Measurements from ENCODE around the gene MST1R. TPM values are rescaled to one million over a fixed set of nuclear protein-coding genes. Genes with fewer than 3 reads are reported as not detected.

MST1R gene
- total and polyA plus RNA-seq, 9 of the 15 experiments (the other 6 are each of a cell fraction or from before 2014, with no cell fraction given): 1.3 to 10.0 (median 3.8) TPM

- H2AFZ ChIP-seq (ENCODE audit: low read depth, low read length): no peak overlapping the region
- in situ Hi-C loops (cut with MboI): no loop called here
- FAIRE-seq: no peak
- ChIA-PET CTCF (ENCODE audit: low intra/inter-chr PET ratio) (no interaction called here), POLR2A (interaction anchor here (1.1 kb wide), 1 partner anchor 51 kb away, joined by 4 read pairs; the partner anchor contains the start of gene MON1A)
- no peak overlapping the region for H3K27ac ChIP-seq (ENCODE audit: extremely low read depth, low read depth, low read length)
- H3K36me3 ChIP-seq (ENCODE audit: control insufficient read depth, insufficient read depth, low read length): no peaks in the 10 kb centered on the region
- H3K27me3 ChIP-seq (ENCODE audit: control insufficient read depth in 2 of 2, insufficient read depth in 2 of 2, low read length in 2 of 2): peaks cover 0 to 7% of the 10 kb centered on the region in 2 experiments; a peak in 2 of 5 replicates
- no peak for TF ChIP-seq MEF2A (IDR thresholded peaks at IDR 0.05; ENCODE audit: control insufficient read depth, low read depth, low read length)
- TF ChIP-seq ZNF282 (CRISPR knock-in tag; IDR thresholded peaks at IDR 0.05): no peak
- TF ChIP-seq, protein P1, sequence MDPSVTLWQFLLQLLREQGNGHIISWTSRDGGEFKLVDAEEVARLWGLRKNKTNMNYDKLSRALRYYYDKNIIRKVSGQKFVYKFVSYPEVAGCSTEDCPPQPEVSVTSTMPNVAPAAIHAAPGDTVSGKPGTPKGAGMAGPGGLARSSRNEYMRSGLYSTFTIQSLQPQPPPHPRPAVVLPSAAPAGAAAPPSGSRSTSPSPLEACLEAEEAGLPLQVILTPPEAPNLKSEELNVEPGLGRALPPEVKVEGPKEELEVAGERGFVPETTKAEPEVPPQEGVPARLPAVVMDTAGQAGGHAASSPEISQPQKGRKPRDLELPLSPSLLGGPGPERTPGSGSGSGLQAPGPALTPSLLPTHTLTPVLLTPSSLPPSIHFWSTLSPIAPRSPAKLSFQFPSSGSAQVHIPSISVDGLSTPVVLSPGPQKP (CRISPR knock-in tag; IDR thresholded peaks at IDR 0.05): no peak
- TF ChIP-seq, protein P2, sequence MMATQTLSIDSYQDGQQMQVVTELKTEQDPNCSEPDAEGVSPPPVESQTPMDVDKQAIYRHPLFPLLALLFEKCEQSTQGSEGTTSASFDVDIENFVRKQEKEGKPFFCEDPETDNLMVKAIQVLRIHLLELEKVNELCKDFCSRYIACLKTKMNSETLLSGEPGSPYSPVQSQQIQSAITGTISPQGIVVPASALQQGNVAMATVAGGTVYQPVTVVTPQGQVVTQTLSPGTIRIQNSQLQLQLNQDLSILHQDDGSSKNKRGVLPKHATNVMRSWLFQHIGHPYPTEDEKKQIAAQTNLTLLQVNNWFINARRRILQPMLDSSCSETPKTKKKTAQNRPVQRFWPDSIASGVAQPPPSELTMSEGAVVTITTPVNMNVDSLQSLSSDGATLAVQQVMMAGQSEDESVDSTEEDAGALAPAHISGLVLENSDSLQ (IDR thresholded peaks at IDR 0.05): no peak
- no peak for TF ChIP-seq CCNT2 (IDR thresholded peaks at IDR 0.05; ENCODE audit: borderline replicate concordance, extremely low read depth, insufficient read length, low read depth, low read length)
- no peak for TF ChIP-seq KLF1 (tag; IDR thresholded peaks at IDR 0.05)
- TF ChIP-seq BRF1 (IDR thresholded peaks at IDR 0.05; ENCODE audit: borderline replicate concordance, extremely low read depth, insufficient read length): no peak
- no peak for TF ChIP-seq ZFPM2 (CRISPR knock-in tag; IDR thresholded peaks at IDR 0.05)
- no peak for TF ChIP-seq FOXP4 (CRISPR knock-in tag; IDR thresholded peaks at IDR 0.05; ENCODE audit: borderline replicate concordance)
- TF ChIP-seq SMARCB1 (IDR thresholded peaks at IDR 0.05; ENCODE audit: insufficient read length, low read depth): no peak
- no peak for TF ChIP-seq SPI1 (IDR thresholded peaks at IDR 0.05; ENCODE audit: borderline replicate concordance, low read depth, low read length)
- TF ChIP-seq RBM15 (IDR thresholded peaks at IDR 0.05; ENCODE audit: insufficient read depth, low read length): no peak
- no peak for TF ChIP-seq GTF3C2 (IDR thresholded peaks at IDR 0.05; ENCODE audit: borderline replicate concordance, extremely low read depth, insufficient read length)
- no peak for TF ChIP-seq KLF16 (IDR thresholded peaks at IDR 0.05)
- no peak for TF ChIP-seq RNF2 (IDR thresholded peaks at IDR 0.05)
- H3K4me3 ChIP-seq: no peak overlapping the region
- intact Hi-C loops (cut with micrococcal nuclease): no loop called here
- no peaks in the 10 kb centered on the region for H3K9me1 ChIP-seq (ENCODE audit: control insufficient read depth, insufficient read depth, low read length)
- H3K4me2 ChIP-seq (ENCODE audit: insufficient read depth, low read length): no peak overlapping the region
- no peak for ATAC-seq
- BruUV-seq (replicated peaks): no TSS peak
- peaks cover 11 to 14% of the 10 kb centered on the region in 2 experiments; a peak in 4 of 5 replicates for H3K4me1 ChIP-seq (replicated peaks in 1 of 2; ENCODE audit: control insufficient read depth in 2 of 2, insufficient read depth in 2 of 2, low read length in 2 of 2)
- H3K9me3 ChIP-seq (replicated peaks; ENCODE audit: control insufficient read depth, insufficient read depth, low read depth, low read length): no peaks in the 10 kb centered on the region
- DNase-seq (ENCODE audit: extremely low read depth in 1 of 4, low spot score in 3 of 4): no peak
- H3K79me2 ChIP-seq (ENCODE audit: control insufficient read depth, insufficient read depth, low read length): no peaks in the 10 kb centered on the region
- no peaks in the 10 kb centered on the region; the same call in 1 of the 2 replicates for H4K20me1 ChIP-seq (replicated peaks; ENCODE audit: control insufficient read depth, insufficient read depth, low read length)
- no peak overlapping the region for H3K9ac ChIP-seq (ENCODE audit: insufficient read depth in 1 of 2, low read depth in 2 of 2, low read length in 2 of 2)
These were observed 25.0 kb downstream of the MST1R start for GRCh38 chr3:49878686-49879085.
